NCI-H2107 treated with DMSO at 0.1 percent for 48 hours (cell line): Measurements from ENCODE around the gene PELI2.

Experiments
- DNase-seq: peaks from one replicate; lab custom pipeline; 2025; ENCODE audit not compliant: unreplicated experiment; lab: John Stamatoyannopoulos, UW

Gene PELI2

GRCh38 chr14:56333359-56334292, 215.4 kb downstream of the PELI2 start:
- DNase-seq: peak; percentile 54

- DNase-seq: no peak
Observed at GRCh38 chr14:56334458-56334857, 216.2 kb downstream of the PELI2 start.

GRCh38 chr14:56338674-56339073, 220.5 kb downstream of the PELI2 start:
- DNase-seq: no peak

- DNase-seq: peak; percentile 66
Observed at GRCh38 chr14:56339855-56340701, 221.9 kb downstream of the PELI2 start.

- no peak for DNase-seq
Observed at GRCh38 chr14:56340932-56341331, 222.7 kb downstream of the PELI2 start.

- DNase-seq: peak; percentile 60
Observed at GRCh38 chr14:56341766-56342493, 223.7 kb downstream of the PELI2 start.

GRCh38 chr14:56342494-56342942, 224.3 kb downstream of the PELI2 start:
- no peak for DNase-seq

GRCh38 chr14:56349960-56350359, 231.7 kb downstream of the PELI2 start:
- DNase-seq: no peak
